ENCODE measurements around the gene MEP1B. TPM values are rescaled to one million over a fixed set of nuclear protein-coding genes. Genes with fewer than 3 reads are reported as not detected.

MEP1B gene
- total RNA-seq, 1 donor from 2014 or later = not detected

- intact Hi-C loops (cut with DNase I) = no loop called here
- Histone ChIP-seq H3K4me1 (no peaks in the 10 kb centered on the region), H3K27ac (no peak overlapping the region), H3K4me3 (no peak overlapping the region), H3K36me3 (no peaks in the 10 kb centered on the region), H3K27me3 (no peaks in the 10 kb centered on the region), H3K9me3 (no peaks in the 10 kb centered on the region)
- no peak for DNase-seq (ENCODE audit: low spot score in 2 of 2)
- no peak for TF ChIP-seq CTCF (IDR thresholded peaks at IDR 0.05)
Measured at GRCh38 chr18:32242395-32242794, 52.6 kb downstream of the MEP1B start.

GRCh38 chr18:32243358-32243757 is 53.5 kb downstream of the MEP1B start:
- Histone ChIP-seq H3K4me3 (no peak overlapping the region), H3K36me3 (no peaks in the 10 kb centered on the region), H3K9me3 (no peaks in the 10 kb centered on the region), H3K27me3 (no peaks in the 10 kb centered on the region), H3K4me1 (no peaks in the 10 kb centered on the region), H3K27ac (no peak overlapping the region)
- DNase-seq (ENCODE audit: low spot score in 2 of 2) = no peak
- intact Hi-C loops (cut with DNase I) = no loop called here
- TF ChIP-seq CTCF (IDR thresholded peaks at IDR 0.05) = no peak

GRCh38 chr18:32244881-32245280 is 55.0 kb downstream of the MEP1B start:
- no peaks in the 10 kb centered on the region for H3K4me1 ChIP-seq
- no peak overlapping the region for H3K27ac ChIP-seq
- no peak overlapping the region for H3K4me3 ChIP-seq
- DNase-seq (ENCODE audit: low spot score in 2 of 2) = no peak
- H3K36me3 ChIP-seq = no peaks in the 10 kb centered on the region
- no peaks in the 10 kb centered on the region for H3K27me3 ChIP-seq
- no peaks in the 10 kb centered on the region for H3K9me3 ChIP-seq
- intact Hi-C loops (cut with DNase I) = no loop called here
- TF ChIP-seq CTCF (IDR thresholded peaks at IDR 0.05) = no peak

GRCh38 chr18:32249147-32249929 is 59.5 kb downstream of the MEP1B start:
- Histone ChIP-seq H3K27me3 (no peaks in the 10 kb centered on the region), H3K4me3 (no peak overlapping the region), H3K27ac (no peak overlapping the region), H3K36me3 (no peaks in the 10 kb centered on the region), H3K9me3 (no peaks in the 10 kb centered on the region), H3K4me1 (no peaks in the 10 kb centered on the region)
- no peak for TF ChIP-seq CTCF (IDR thresholded peaks at IDR 0.05)
- intact Hi-C loops (cut with DNase I) = no loop called here
- DNase-seq (ENCODE audit: low spot score in 2 of 2) = no peak

GRCh38 chr18:32251466-32251865 is 61.6 kb downstream of the MEP1B start:
- TF ChIP-seq CTCF (IDR thresholded peaks at IDR 0.05) = no peak
- H3K27ac ChIP-seq = no peak overlapping the region
- no peaks in the 10 kb centered on the region for H3K36me3 ChIP-seq
- intact Hi-C loops (cut with DNase I) = no loop called here
- H3K4me3 ChIP-seq = no peak overlapping the region
- no peaks in the 10 kb centered on the region for H3K27me3 ChIP-seq
- H3K4me1 ChIP-seq = no peaks in the 10 kb centered on the region
- no peaks in the 10 kb centered on the region for H3K9me3 ChIP-seq
- DNase-seq (ENCODE audit: low spot score in 2 of 2) = no peak
